ENCODE measurements around the gene DIP2C.
"Not testable (repeated sequence)": the region's sequence is repeated elsewhere in the genome, so short reads cannot be mapped to it uniquely, and the experiment has no call there.

Gene DIP2C

GRCh38 chr10:693506-693905 is 4.0 kb upstream of the DIP2C start:
- no peak for DNase-seq

GRCh38 chr10:692682-693351 is 3.3 kb upstream of the DIP2C start:
- DNase-seq: no peak

GRCh38 chr10:691216-691615 is 1.7 kb upstream of the DIP2C start:
- DNase-seq: no peak

- no peak for DNase-seq
Measured at GRCh38 chr10:690372-691161, 1.1 kb upstream of the DIP2C start.

DNA sequence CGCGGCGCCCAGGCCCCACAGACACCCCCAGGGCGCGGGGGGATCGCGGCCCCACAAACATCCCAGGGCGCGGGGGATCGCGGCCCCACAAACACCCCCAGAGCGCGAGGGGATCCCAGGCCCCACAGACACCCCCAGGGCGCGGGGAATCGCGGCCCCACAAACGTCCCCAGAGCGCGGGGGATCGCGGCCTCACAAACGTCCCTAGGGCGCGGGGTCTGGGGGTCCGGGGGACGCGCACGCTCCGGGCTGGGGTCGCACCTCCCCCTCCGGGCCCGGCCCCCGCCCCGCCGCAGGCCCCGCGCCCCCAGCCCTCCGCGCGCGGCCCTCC is 382 bp downstream of the DIP2C start:
- DNase-seq: no peak

- no peak for DNase-seq
Measured at GRCh38 chr10:688312-689120, 952 bp downstream of the DIP2C start.

DNA sequence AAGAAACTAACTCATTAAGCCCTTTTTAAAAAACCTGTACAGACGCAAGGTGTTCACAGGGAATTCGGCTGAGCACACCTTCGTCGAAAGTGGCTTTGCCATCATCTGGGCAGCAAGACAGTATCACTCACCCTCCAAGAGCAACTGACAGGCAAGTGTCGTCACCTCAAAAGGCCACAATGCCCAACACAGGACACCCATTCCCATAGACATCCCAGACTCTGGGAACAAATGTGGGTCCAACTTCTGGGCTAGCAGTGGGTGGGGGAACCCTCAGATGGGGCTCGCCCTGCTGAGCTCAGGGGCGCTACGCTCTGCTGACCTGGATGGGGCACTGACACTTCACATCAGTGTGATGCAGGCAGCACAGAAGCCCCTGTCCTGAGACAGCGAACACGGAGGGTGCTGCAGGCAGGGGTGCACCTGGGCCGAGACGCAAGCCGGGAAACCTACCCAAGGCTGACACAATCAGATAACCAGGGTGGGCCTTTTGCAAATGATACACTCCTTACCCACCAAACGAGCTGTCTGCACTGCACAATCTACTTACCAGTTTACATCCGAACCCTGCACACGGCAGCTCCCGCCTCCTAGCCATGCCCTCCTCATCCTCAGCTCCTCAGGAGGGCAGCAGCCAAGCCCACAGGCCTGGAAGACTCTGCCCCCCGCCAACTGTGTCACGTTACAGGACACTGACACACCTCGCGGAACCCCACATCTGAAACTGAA is 1.7 kb downstream of the DIP2C start:
- no peak for DNase-seq

DNA sequence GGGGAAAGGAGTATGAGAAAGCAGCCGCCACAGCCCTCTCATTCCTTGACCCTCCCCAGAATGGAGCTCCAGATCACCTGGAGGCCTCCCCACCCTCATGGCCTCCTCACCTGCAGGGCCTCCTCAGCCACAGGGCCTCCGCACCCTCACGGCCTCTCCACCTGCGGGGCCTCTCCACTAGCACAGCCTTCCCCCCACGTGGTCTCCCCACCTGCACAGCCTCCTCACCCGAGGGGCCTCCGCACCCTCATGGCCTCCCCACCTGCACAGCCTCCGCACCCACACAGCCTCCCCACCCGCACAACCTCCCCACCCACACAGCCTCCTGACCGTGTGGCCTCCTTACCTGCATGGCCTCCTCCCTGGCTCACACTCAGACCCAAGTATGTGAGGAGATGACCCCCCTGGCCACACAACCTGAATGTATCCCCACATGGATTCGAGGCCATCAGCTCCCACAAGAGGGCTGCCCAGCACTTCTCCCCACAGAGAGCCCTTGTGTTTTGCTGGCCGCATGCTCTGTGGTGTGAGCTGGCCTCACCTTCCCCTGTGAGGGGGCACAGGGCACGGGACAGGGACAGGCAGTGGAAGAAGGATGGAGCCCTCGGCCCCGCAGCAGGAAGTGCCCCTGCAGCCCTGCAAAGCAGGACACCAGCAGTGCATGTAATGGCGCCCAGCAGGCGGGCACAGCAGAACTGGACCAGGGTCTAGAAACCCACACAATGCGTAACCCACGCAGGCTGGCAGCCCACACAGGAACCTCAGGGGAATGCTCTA is 3.1 kb downstream of the DIP2C start:
- no peak for DNase-seq

- no peak for DNase-seq
Measured at GRCh38 chr10:685613-686012, 3.9 kb downstream of the DIP2C start.

- DNase-seq: no peak
Measured at GRCh38 chr10:683448-684071, 5.9 kb downstream of the DIP2C start.

DNA sequence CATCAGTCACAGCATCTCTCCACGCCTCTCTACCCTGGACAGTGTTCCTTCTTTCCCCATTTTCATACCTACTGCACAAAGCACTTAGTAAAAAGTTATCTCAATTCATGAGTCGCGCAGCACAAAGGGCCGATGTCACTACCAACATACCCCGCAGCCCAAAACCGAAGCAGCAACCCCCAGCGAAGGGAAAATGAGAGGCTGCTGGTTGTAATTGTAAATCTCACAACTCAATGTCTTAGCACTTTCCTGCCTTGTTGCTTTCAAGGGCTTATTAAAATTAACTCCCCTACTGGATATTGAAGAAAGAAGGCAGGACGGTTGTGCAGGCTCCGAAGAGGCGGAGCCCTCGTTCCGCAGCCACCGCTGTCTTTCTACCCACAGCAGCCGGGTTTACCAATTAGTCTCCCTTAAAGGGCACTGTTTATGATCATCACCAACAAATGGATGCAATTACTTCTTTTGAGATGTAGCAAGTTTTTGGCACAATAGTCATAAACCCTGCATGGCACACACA is 6.5 kb downstream of the DIP2C start:
- DNase-seq: no peak

GRCh38 chr10:681670-682318 is 7.7 kb downstream of the DIP2C start:
- no peak for DNase-seq

- no peak for DNase-seq
Measured at GRCh38 chr10:680745-681144, 8.7 kb downstream of the DIP2C start.

- no peak for DNase-seq
Measured at GRCh38 chr10:680146-680545, 9.3 kb downstream of the DIP2C start.

- DNase-seq: no peak
Measured at GRCh38 chr10:679556-679955, 9.9 kb downstream of the DIP2C start.

DNA sequence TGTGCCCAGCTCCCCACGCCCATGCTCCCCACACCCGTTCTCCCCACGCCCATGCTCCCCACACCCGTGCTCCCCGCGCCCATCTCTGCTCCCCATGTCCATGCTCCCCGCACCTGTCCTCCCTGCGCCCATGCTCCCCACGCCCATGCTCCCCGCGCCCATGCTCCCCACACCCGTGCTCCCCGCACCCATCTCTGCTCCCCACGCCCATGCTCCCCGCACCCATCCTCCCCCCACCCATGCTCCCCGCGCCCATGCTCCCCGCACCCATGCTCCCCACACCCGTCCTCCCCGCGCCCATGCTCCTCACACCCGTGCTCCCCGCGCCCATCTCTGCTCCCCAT is 10.8 kb downstream of the DIP2C start:
- not testable (repeated sequence) for DNase-seq

DNA sequence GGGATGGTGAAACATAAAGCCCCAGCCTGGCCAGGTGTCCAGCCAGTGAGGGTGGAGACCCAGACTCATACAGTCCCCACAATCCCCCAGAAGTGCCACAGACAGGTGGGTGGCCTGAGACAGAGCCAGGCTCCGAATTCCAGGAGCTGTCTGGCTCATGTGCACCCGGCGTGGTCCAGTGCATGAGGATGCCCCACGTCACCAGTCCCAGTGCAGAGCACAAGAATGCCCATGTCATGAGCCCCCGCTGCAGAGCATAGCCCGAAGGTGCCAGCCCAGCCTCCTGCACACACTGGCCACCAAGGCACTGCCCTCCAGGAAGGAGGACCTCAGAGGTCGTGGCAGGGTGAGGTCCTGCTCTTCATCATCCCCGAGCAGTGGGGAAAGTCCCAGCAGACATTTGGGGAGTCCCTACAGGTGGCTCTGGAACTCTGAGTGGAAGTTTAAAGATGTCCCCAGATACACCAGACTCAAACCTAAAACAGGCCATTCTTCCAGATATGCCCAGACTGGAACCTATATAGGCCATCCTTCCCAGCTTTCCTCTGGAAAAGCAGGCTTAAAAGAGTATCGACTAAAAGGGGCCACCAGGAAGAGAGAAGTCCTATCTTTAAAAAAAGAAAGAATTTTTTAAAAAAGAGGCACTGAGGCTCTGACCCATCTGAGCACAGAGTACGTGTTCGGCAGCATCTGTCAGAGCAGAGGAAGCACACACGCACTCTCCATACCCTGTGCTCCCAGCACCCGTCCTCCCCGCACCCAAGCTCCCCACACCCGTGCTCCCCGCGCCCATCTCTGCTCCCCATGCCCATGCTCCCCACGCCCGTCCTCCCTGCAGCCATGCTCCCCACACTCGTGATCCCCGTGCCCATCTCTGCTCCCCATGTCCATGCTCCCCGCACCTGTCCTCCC is 11.5 kb downstream of the DIP2C start:
- DNase-seq: no peak

- no peak for DNase-seq
Measured at GRCh38 chr10:677038-677437, 12.4 kb downstream of the DIP2C start.

GRCh38 chr10:676178-676577 is 13.3 kb downstream of the DIP2C start:
- no peak for DNase-seq

DNA sequence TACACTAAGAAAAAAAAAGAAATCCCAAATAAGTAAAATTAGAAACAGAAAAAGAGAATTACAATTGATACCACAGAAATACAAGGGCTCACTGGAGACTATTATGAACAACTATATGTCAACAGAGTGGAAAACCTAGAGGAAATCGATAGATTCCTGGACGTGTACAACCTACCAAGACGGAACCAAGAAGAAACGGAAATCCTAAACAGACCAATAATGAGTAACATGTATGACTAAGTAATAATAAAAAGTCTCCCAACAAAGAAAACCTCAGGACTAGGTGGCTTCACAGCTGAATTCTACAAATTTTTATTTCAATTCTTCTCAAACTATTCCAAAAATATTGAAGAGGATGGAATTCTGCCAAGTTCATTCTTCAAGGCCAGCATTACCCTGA is 13.9 kb downstream of the DIP2C start:
- DNase-seq: no peak
